Keratinocyte (primary cell): Measurements from ENCODE around the gene WDR33. TPM values are rescaled to one million over a fixed set of nuclear protein-coding genes. Genes with fewer than 3 reads are reported as not detected.

ENCODE experiments used
- DNase-seq: peaks from one replicate; pipeline ENCODE4 v3.0.0-alpha.2; 2011; ENCODE audit warnings: low read depth, missing footprints, low spot score
- FAIRE-seq: peaks from 2 replicates; lab custom pipeline; 2011; peaks lifted over from hg19 to GRCh38; lab: Jason Lieb, UNC
- H2AFZ ChIP-seq: 2 replicates; pipeline ENCODE4 v1.6.0; 2012; ENCODE audit warnings: low read length, control low read depth, inconsistent platforms; ENCODE audit not compliant: control insufficient read depth
- H3K27ac ChIP-seq: 2 replicates; pipeline ENCODE4 v1.5.1; 2011; ENCODE audit warnings: low read length; ENCODE audit not compliant: control insufficient read depth, insufficient read depth
- H3K27me3 ChIP-seq: 3 replicates; pipeline ENCODE4 v1.6.0; 2011; ENCODE audit warnings: low read length; ENCODE audit not compliant: control insufficient read depth, insufficient read depth; ENCODE audit errors: extremely low read depth
- H3K36me3 ChIP-seq, 2 experiments: 2 replicates in 1 of 2; 3 replicates in 1 of 2; pipeline ENCODE4 v1.5.1; 2011; ENCODE audit warnings: low read length in 2 of 2, mild to moderate bottlenecking in 1 of 2; ENCODE audit not compliant: control insufficient read depth in 2 of 2, insufficient read depth in 2 of 2; ENCODE audit errors: extremely low read depth in 1 of 2
- H3K4me1 ChIP-seq: 3 replicates; pipeline ENCODE4 v1.5.1; 2011; ENCODE audit warnings: low read length; ENCODE audit not compliant: control insufficient read depth, insufficient read depth; ENCODE audit errors: extremely low read depth
- H3K4me2 ChIP-seq: 3 replicates; pipeline ENCODE4 v1.6.0; 2011; ENCODE audit warnings: low read depth, low read length; ENCODE audit not compliant: control insufficient read depth, insufficient read depth; ENCODE audit errors: extremely low read depth
- H3K4me3 ChIP-seq, 3 experiments: fragments of 200-600 bp in 1 of 3; sonication (generic) in 1 of 3; 2 replicates in 2 of 3; 3 replicates in 1 of 3; pipeline ENCODE4 v1.5.1; 2011 to 2016; ENCODE audit warnings: low read length in 3 of 3, mild to moderate bottlenecking in 3 of 3, control low read depth in 2 of 3, inconsistent platforms in 1 of 3, low read depth in 1 of 3, mixed read lengths in 1 of 3, mixed run types in 1 of 3, moderate library complexity in 1 of 3; ENCODE audit not compliant: control insufficient read depth in 2 of 3, insufficient read depth in 2 of 3; ENCODE audit errors: extremely low read depth in 1 of 3
- H3K79me2 ChIP-seq: 2 replicates; pipeline ENCODE4 v1.6.0; 2012; ENCODE audit warnings: low read length; ENCODE audit not compliant: control insufficient read depth, insufficient read depth
- H3K9ac ChIP-seq: 3 replicates; pipeline ENCODE4 v1.6.0; 2011; ENCODE audit warnings: low read length; ENCODE audit not compliant: control insufficient read depth, insufficient read depth; ENCODE audit errors: extremely low read depth
- H3K9me1 ChIP-seq: 3 replicates; pipeline ENCODE4 v1.6.0; 2011; ENCODE audit warnings: low read length; ENCODE audit not compliant: control insufficient read depth, insufficient read depth; ENCODE audit errors: extremely low read depth
- H3K9me3 ChIP-seq: 2 replicates; pipeline ENCODE4 v1.5.1; 2012; ENCODE audit warnings: low read depth, low read length; ENCODE audit not compliant: control insufficient read depth
- H4K20me1 ChIP-seq: 3 replicates; pipeline ENCODE4 v1.6.0; 2011; ENCODE audit warnings: low read length; ENCODE audit not compliant: control insufficient read depth, insufficient read depth; ENCODE audit errors: extremely low read depth
- EZH2 ChIP-seq: IDR thresholded peaks from one replicate; pipeline ENCODE4 v1.6.1; 2012; ENCODE audit warnings: inconsistent platforms, mild to moderate bottlenecking, low read length, moderate library complexity
- dilution Hi-C: fragments of 300-500 bp; cut with MboI; formaldehyde crosslinking; loops from one replicate; pipeline ENCODE4 v1.7.0; 2020; ENCODE audit warnings: low sequenced_read_pairs; ENCODE audit not compliant: extremely low pct_ligation_motif_present
- polyA plus RNA-seq, 5 experiments: library from polyadenylated mRNA; depleted of rRNA in 3 of 5; stranded (reverse) in 3 of 5; stranded (forward) in 1 of 5; unstranded in 1 of 5; fragments of >200 nt; gene quantifications; 1 replicate in 1 of 5; 2 replicates in 3 of 5; 3 replicates in 1 of 5; pipeline versions ENCODE4 v1.2.1 to v1.2.3, GENCODE V29; 2011 to 2012; ENCODE audit warnings: missing spikeins in 2 of 5, low read depth in 1 of 5, low replicate concordance in 1 of 5
- TF ChIP-seq, protein P1 (sequence below), 3 experiments: IDR thresholded peaks in 1 of 3; conservative IDR thresholded peaks in 1 of 3; optimal IDR thresholded peaks in 1 of 3; 2 replicates in 2 of 3; 3 replicates in 1 of 3; pipeline versions ENCODE3 to v1.5.1; 2011; ENCODE audit warnings: low read length in 3 of 3, mild to moderate bottlenecking in 3 of 3, moderate library complexity in 2 of 3, control low read depth in 1 of 3, inconsistent platforms in 1 of 3; ENCODE audit not compliant: insufficient read depth in 2 of 3; ENCODE audit errors: extremely low read depth in 1 of 3

Gene WDR33
- polyA plus RNA-seq, 1 donor (not counting 4 experiments of a cell fraction or from before 2014, with no cell fraction given): 44.5 TPM

DNA sequence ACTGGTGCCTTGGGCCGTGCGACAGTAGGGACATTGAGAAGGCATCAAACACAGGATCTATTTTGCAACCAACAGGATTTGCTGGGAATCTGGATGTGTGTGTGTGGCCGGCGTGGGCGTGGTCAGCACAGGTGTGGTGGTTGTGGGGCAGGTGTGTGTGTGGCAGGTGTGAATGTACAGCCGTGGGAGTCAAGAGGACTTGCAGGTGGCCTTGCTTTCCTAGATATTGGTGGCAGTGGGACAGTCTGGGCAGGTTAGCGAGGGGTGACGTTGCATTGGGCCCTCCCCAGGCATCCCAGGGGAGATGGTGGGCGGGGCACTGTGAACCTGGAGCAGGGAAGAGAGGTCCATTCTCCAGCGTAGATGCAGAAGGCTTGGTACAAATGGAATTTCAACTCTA lies 132.4 kb downstream of the WDR33 start:
- no peak overlapping the region for H2AFZ ChIP-seq
- FAIRE-seq (no peak), DNase-seq (no peak)
- dilution Hi-C loops: loop anchor here (25.0 kb wide), 1 partner anchor 91 kb away; no protein-coding TSS in a partner anchor
- peaks cover 52% of the 10 kb centered on the region for H3K27me3 ChIP-seq
- peaks cover 5% of the 10 kb centered on the region for H3K4me1 ChIP-seq
- H3K4me2 ChIP-seq: no peak overlapping the region
- H3K9ac ChIP-seq: no peak overlapping the region
- H3K4me3 ChIP-seq: no peak overlapping the region
- H3K79me2 ChIP-seq: no peaks in the 10 kb centered on the region
- no peaks in the 10 kb centered on the region for H3K9me3 ChIP-seq
- TF ChIP-seq EZH2: no peak
- TF ChIP-seq, protein P1, sequence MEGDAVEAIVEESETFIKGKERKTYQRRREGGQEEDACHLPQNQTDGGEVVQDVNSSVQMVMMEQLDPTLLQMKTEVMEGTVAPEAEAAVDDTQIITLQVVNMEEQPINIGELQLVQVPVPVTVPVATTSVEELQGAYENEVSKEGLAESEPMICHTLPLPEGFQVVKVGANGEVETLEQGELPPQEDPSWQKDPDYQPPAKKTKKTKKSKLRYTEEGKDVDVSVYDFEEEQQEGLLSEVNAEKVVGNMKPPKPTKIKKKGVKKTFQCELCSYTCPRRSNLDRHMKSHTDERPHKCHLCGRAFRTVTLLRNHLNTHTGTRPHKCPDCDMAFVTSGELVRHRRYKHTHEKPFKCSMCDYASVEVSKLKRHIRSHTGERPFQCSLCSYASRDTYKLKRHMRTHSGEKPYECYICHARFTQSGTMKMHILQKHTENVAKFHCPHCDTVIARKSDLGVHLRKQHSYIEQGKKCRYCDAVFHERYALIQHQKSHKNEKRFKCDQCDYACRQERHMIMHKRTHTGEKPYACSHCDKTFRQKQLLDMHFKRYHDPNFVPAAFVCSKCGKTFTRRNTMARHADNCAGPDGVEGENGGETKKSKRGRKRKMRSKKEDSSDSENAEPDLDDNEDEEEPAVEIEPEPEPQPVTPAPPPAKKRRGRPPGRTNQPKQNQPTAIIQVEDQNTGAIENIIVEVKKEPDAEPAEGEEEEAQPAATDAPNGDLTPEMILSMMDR (optimal IDR thresholded peaks at IDR 0.05 in 1 of 3, IDR thresholded peaks at IDR 0.05 in 1 of 3, conservative IDR thresholded peaks at IDR 0.05 in 1 of 3; ENCODE audit: extremely low read depth in 1 of 3, insufficient read depth in 2 of 3, low read length in 3 of 3): no peak
- H3K36me3 ChIP-seq: no peaks in the 10 kb centered on the region
- no peak overlapping the region for H3K27ac ChIP-seq
- H3K9me1 ChIP-seq: no peaks in the 10 kb centered on the region
- H4K20me1 ChIP-seq: no peaks in the 10 kb centered on the region

DNA sequence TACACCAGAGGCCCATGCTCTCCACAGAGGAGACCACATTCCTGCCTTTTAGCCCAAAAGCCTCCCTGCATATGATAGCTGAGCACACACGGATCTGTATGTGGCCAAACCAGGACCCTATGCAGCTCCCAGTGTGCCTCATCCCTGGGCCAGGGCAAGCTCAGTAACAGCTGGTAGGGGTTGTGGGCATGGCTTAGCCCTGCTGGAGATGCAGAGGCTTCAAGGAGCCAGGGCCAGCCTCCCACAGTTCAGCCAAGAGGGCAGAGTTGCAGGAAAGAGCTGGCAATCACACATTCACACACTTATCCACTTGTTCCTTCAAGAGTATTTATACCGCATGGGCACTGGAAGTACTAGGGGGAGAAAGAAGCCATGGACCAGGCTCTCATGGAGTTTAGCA lies 134.1 kb downstream of the WDR33 start:
- no peaks in the 10 kb centered on the region for H3K9me3 ChIP-seq
- no peak overlapping the region for H2AFZ ChIP-seq
- no peak overlapping the region for H3K4me3 ChIP-seq
- dilution Hi-C loops: loop anchor here (25.0 kb wide), 1 partner anchor 90 kb away; no protein-coding TSS in a partner anchor
- no peak overlapping the region for H3K4me2 ChIP-seq
- no peak for FAIRE-seq
- TF ChIP-seq, protein P1 (optimal IDR thresholded peaks at IDR 0.05 in 1 of 3, IDR thresholded peaks at IDR 0.05 in 1 of 3, conservative IDR thresholded peaks at IDR 0.05 in 1 of 3; ENCODE audit: extremely low read depth in 1 of 3, insufficient read depth in 2 of 3, low read length in 3 of 3): no peak
- no peak for TF ChIP-seq EZH2
- peaks cover 5% of the 10 kb centered on the region for H3K4me1 ChIP-seq
- no peak overlapping the region for H3K27ac ChIP-seq
- H4K20me1 ChIP-seq: no peaks in the 10 kb centered on the region
- no peak overlapping the region for H3K9ac ChIP-seq
- peaks cover 65% of the 10 kb centered on the region for H3K27me3 ChIP-seq
- H3K79me2 ChIP-seq: no peaks in the 10 kb centered on the region
- DNase-seq: no peak
- H3K36me3 ChIP-seq: no peaks in the 10 kb centered on the region
- H3K9me1 ChIP-seq: no peaks in the 10 kb centered on the region
